Measurements from ENCODE around the gene TMEM108. TPM values are rescaled to one million over a fixed set of nuclear protein-coding genes. Genes with fewer than 3 reads are reported as not detected.

TMEM108 gene
- total and polyA plus RNA-seq, 8 donors, result 0.37 to 2.1 (median 0.84) TPM; not detected in 2

- H3K27me3 ChIP-seq, result no peaks in the 10 kb centered on the region
- no peaks in the 10 kb centered on the region for H3K9me3 ChIP-seq
- intact Hi-C loops (cut with DNase I; ENCODE audit: low total_unique reads), result no loop called here
- H3K4me1 ChIP-seq, result no peaks in the 10 kb centered on the region
- no peak overlapping the region for H3K4me3 ChIP-seq
- no peak overlapping the region for H3K27ac ChIP-seq
- no peak for DNase-seq
- H3K36me3 ChIP-seq, result no peaks in the 10 kb centered on the region
- WGBS, 5 donors, result 43 to 68% (median 67%) methylated on average over 2 of the region's 2 CpGs
- TF ChIP-seq POLR2A (IDR thresholded peaks at IDR 0.05) (no peak), CTCF (IDR thresholded peaks at IDR 0.05) (no peak), POLR2AphosphoS5 (IDR thresholded peaks at IDR 0.05) (no peak), EP300 (IDR thresholded peaks at IDR 0.05) (no peak)
Observed at GRCh38 chr3:133277813-133278212, 239.6 kb downstream of the TMEM108 start.

GRCh38 chr3:133278260-133279043, 240.3 kb downstream of the TMEM108 start:
- Histone ChIP-seq H3K36me3 (no peaks in the 10 kb centered on the region), H3K9me3 (no peaks in the 10 kb centered on the region), H3K27me3 (no peaks in the 10 kb centered on the region), H3K4me3 (no peak overlapping the region), H3K4me1 (no peaks in the 10 kb centered on the region), H3K27ac (no peak overlapping the region)
- 89 to 93% (median 91%) methylated on average over 7 of the region's 7 CpGs for WGBS, 5 donors
- no peak for DNase-seq
- TF ChIP-seq POLR2AphosphoS5 (IDR thresholded peaks at IDR 0.05) (no peak), POLR2A (IDR thresholded peaks at IDR 0.05) (no peak), CTCF (IDR thresholded peaks at IDR 0.05) (no peak), EP300 (IDR thresholded peaks at IDR 0.05) (no peak)
- intact Hi-C loops (cut with DNase I; ENCODE audit: low total_unique reads), result no loop called here

GRCh38 chr3:133280586-133280985, 242.4 kb downstream of the TMEM108 start:
- 53 to 69% (median 65%) methylated on average over 1 of the region's 1 CpG for WGBS, 5 donors
- no peak for DNase-seq
- H3K4me3 ChIP-seq, result no peak overlapping the region
- H3K4me1 ChIP-seq, result no peaks in the 10 kb centered on the region
- TF ChIP-seq POLR2A (IDR thresholded peaks at IDR 0.05), result no peak
- no peak for TF ChIP-seq POLR2AphosphoS5 (IDR thresholded peaks at IDR 0.05)
- no peak for TF ChIP-seq EP300 (IDR thresholded peaks at IDR 0.05)
- no peak for TF ChIP-seq CTCF (IDR thresholded peaks at IDR 0.05)
- H3K27ac ChIP-seq, result no peak overlapping the region
- no peaks in the 10 kb centered on the region for H3K36me3 ChIP-seq
- intact Hi-C loops (cut with DNase I; ENCODE audit: low total_unique reads), result no loop called here
- H3K9me3 ChIP-seq, result no peaks in the 10 kb centered on the region
- H3K27me3 ChIP-seq, result no peaks in the 10 kb centered on the region

- Histone ChIP-seq H3K9me3 (no peaks in the 10 kb centered on the region), H3K4me3 (no peak overlapping the region), H3K36me3 (no peaks in the 10 kb centered on the region), H3K27me3 (no peaks in the 10 kb centered on the region), H3K27ac (no peak overlapping the region), H3K4me1 (no peaks in the 10 kb centered on the region)
- no peak for TF ChIP-seq CTCF (IDR thresholded peaks at IDR 0.05)
- TF ChIP-seq EP300 (IDR thresholded peaks at IDR 0.05), result no peak
- no peak for TF ChIP-seq POLR2A (IDR thresholded peaks at IDR 0.05)
- TF ChIP-seq POLR2AphosphoS5 (IDR thresholded peaks at IDR 0.05), result no peak
- WGBS, 5 donors, result 71 to 81% (median 79%) methylated on average over 4 of the region's 4 CpGs
- no peak for DNase-seq
- intact Hi-C loops (cut with DNase I; ENCODE audit: low total_unique reads), result no loop called here
Observed at GRCh38 chr3:133282236-133282635, 244.0 kb downstream of the TMEM108 start.
